HCT116 (cell line): ENCODE results near the gene SCP2. TPM values are rescaled to one million over a fixed set of nuclear protein-coding genes. Genes with fewer than 3 reads are reported as not detected.

Experiments
- ATAC-seq: fragments of 200-7000 bp; cut with Tn5 transposase; 2 replicates; pipeline ENCODE4 v1.9.1; 2020; ENCODE audit warnings: mild to moderate bottlenecking, moderate library complexity
- BruUV-seq: library from RNA; stranded (reverse); fragments of 400-500 nt; replicated peaks from 2 replicates; lab custom pipeline; 2021; lab: Mats Ljungman, UMichigan
- CTCF ChIA-PET: fragments of 300-600 bp; sonication (Branson Sonifier 250); formaldehyde crosslinking; loops from one replicate; lab custom pipeline; 2021; ENCODE audit warnings: antibody characterized with exemption; lab: Charles Lee
- POLR2A ChIA-PET: fragments of 300-600, 350-600 bp; sonication (Branson Sonifier 250); formaldehyde crosslinking; loops from one replicate; lab custom pipeline; 2021; ENCODE audit warnings: antibody characterized with exemption; lab: Charles Lee
- RAD21 ChIA-PET, 2 experiments: fragments of 300-600 bp; sonication (Branson Sonifier 250); formaldehyde crosslinking; loops; one replicate each; lab custom pipeline; 2023; ENCODE audit warnings: low total read pairs in 2 of 2; ENCODE audit not compliant: uncharacterized antibody in 2 of 2, unreplicated experiment in 2 of 2, low non-redundant PET in 1 of 2; lab: Charles Lee
- DNase-seq: peaks from one replicate; pipeline ENCODE4 v3.0.0-alpha.2; 2010; ENCODE audit warnings: low read depth, low spot score
- H2AFZ ChIP-seq: fragments of 200-600 bp; shearing (Covaris generic), sonication (generic); 2 replicates; pipeline ENCODE4 v1.6.1; 2017; ENCODE audit warnings: low read depth, mixed run types, mixed read lengths, antibody characterized with exemption, low read length; ENCODE audit not compliant: poor library complexity, severe bottlenecking
- H3K27ac ChIP-seq: 2 replicates; pipeline ENCODE4 v1.5.1; 2012; ENCODE audit warnings: low read depth, low read length
- H3K27me3 ChIP-seq: fragments of 200-600 bp; sonication (generic); 2 replicates; pipeline ENCODE4 v1.6.1; 2016; ENCODE audit warnings: mixed run types, low read length, mixed read lengths; ENCODE audit not compliant: insufficient read depth
- H3K36me3 ChIP-seq, 2 experiments: fragments of 200-500 bp in 1 of 2; fragments of 200-600 bp in 1 of 2; sonication (Bioruptor generic) in 1 of 2; sonication (generic) in 1 of 2; 2 replicates each; pipeline versions ENCODE4 v1.5.1 to v1.6.1; 2014 to 2016; ENCODE audit warnings: low read length in 2 of 2, inconsistent platforms in 1 of 2, mixed read lengths in 1 of 2, mixed run types in 1 of 2; ENCODE audit not compliant: insufficient read depth in 2 of 2, control insufficient read depth in 1 of 2
- H3K4me1 ChIP-seq, 2 experiments: fragments of 200-600 bp in 1 of 2; sonication (generic) in 1 of 2; 2 replicates each; pipeline versions ENCODE4 v1.5.1 to v1.6.1; 2012 to 2017; ENCODE audit warnings: low read length in 2 of 2, inconsistent platforms in 1 of 2, mild to moderate bottlenecking in 1 of 2, mixed read lengths in 1 of 2, mixed run types in 1 of 2, moderate library complexity in 1 of 2; ENCODE audit not compliant: insufficient read depth in 2 of 2, control insufficient read depth in 1 of 2
- H3K4me2 ChIP-seq: fragments of 200-600 bp; sonication (generic); 2 replicates; pipeline ENCODE4 v1.6.1; 2017; ENCODE audit warnings: mixed run types, low read length, mixed read lengths
- H3K4me3 ChIP-seq, 2 experiments: fragments of 200-600 bp in 1 of 2; sonication (generic) in 1 of 2; replicated peaks in 1 of 2; 2 replicates each; pipeline ENCODE4 v1.5.1; 2011 to 2016; ENCODE audit warnings: low read length in 2 of 2, control low read depth in 1 of 2, low read depth in 1 of 2, mild to moderate bottlenecking in 1 of 2, mixed read lengths in 1 of 2, mixed run types in 1 of 2
- H3K79me2 ChIP-seq: fragments of 200-600 bp; sonication (generic); 2 replicates; pipeline ENCODE4 v1.6.1; 2017; ENCODE audit warnings: mild to moderate bottlenecking, mixed run types, low read length, moderate library complexity, mixed read lengths; ENCODE audit not compliant: insufficient read depth
- H3K9ac ChIP-seq: fragments of 200-600 bp; sonication (generic); 2 replicates; pipeline ENCODE4 v1.6.1; 2016; ENCODE audit warnings: low read length, mixed read lengths
- H3K9me2 ChIP-seq: fragments of 200-600 bp; sonication (generic), shearing (Covaris generic); 2 replicates; pipeline ENCODE4 v1.6.1; 2017; ENCODE audit warnings: mixed run types, mild to moderate bottlenecking, moderate library complexity; ENCODE audit not compliant: insufficient read depth
- H3K9me3 ChIP-seq, 2 experiments: fragments of 200-500 bp in 1 of 2; fragments of 200-600 bp in 1 of 2; sonication (Bioruptor generic) in 1 of 2; sonication (generic) in 1 of 2; 2 replicates each; pipeline ENCODE4 v1.6.1; 2014 to 2017; ENCODE audit warnings: low read length in 2 of 2, mixed read lengths in 2 of 2, inconsistent platforms in 1 of 2, low read depth in 1 of 2, mild to moderate bottlenecking in 1 of 2, mixed run types in 1 of 2, moderate library complexity in 1 of 2; ENCODE audit not compliant: control insufficient read depth in 1 of 2, insufficient read depth in 1 of 2
- H4K20me1 ChIP-seq: fragments of 200-600 bp; sonication (generic), shearing (Covaris generic); 2 replicates; pipeline ENCODE4 v1.6.1; 2017; ENCODE audit warnings: mixed run types, mild to moderate bottlenecking, moderate library complexity; ENCODE audit not compliant: insufficient read depth
- CBX3 ChIP-seq: IDR thresholded peaks from 2 replicates; pipeline ENCODE4 v1.6.1; 2012; ENCODE audit warnings: low read depth
- EZH2 ChIP-seq: fragments of 200-600 bp; sonication (generic); IDR thresholded peaks from 2 replicates; pipeline ENCODE4 v1.6.1; 2017; ENCODE audit warnings: antibody characterized with exemption, mixed run types
- EZH2phosphoT487 ChIP-seq: fragments of 200-600 bp; IDR thresholded peaks from 2 replicates; pipeline ENCODE4 v1.6.1; 2018; ENCODE audit warnings: antibody characterized with exemption, borderline replicate concordance
- POLR2A ChIP-seq: IDR thresholded peaks from 2 replicates; pipeline ENCODE4 v1.7.0; 2011; ENCODE audit warnings: borderline replicate concordance; ENCODE audit not compliant: insufficient read depth, insufficient read length; ENCODE audit errors: extremely low read depth
- REST ChIP-seq: IDR thresholded peaks from 2 replicates; pipeline ENCODE4 v1.6.1; 2012; ENCODE audit warnings: low read depth
- SIN3A ChIP-seq: IDR thresholded peaks from 2 replicates; pipeline ENCODE4 v1.6.1; 2012; ENCODE audit warnings: low read depth
- ZNF274 ChIP-seq: fragments of 200-500 bp; sonication (Bioruptor generic); IDR thresholded peaks from 2 replicates; pipeline ENCODE4 v1.6.1; 2014; ENCODE audit warnings: mild to moderate bottlenecking, low read depth, low read length, inconsistent platforms
- intact Hi-C: fragments of 100-400 bp; cut with micrococcal nuclease; formaldehyde crosslinking; loops from 2 replicates; pipeline ENCODE4 v1.10.0; 2022
- total RNA-seq: library from RNA; stranded (reverse); gene quantifications from one replicate; pipeline ENCODE4 v1.2.1, GENCODE V29; 2021; ENCODE audit not compliant: unreplicated experiment
- TF ChIP-seq, protein P1 (sequence below): IDR thresholded peaks from 2 replicates; pipeline ENCODE4 v1.6.1; 2011; ENCODE audit warnings: mild to moderate bottlenecking, low read length, moderate library complexity; ENCODE audit not compliant: insufficient replicate concordance; ENCODE audit errors: extremely low read depth
- TF ChIP-seq, protein P2 (sequence below): IDR thresholded peaks from 2 replicates; pipeline ENCODE4 v1.6.1; 2012

The SCP2 gene
- total RNA-seq, 1 experiment from 2014 or later = 62.0 TPM

DNA sequence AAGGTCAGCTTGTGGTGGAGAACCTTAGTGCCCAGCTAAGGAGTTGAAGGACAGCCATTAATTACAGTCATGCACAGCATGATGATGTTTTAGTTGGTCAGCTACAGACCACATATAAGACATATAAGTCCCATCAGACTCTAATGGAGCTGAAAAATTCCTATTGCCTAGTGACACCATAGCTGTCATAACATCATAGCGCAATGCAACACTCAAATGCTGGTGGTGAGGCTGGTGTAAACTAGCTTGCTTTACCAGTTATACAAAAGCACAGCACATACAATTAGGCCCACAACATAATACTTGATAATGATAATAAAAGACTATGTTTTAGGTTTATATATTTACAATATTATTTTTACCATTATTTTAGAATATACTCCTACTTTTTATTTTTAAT lies 9.5 kb upstream of the SCP2 start:
- Histone ChIP-seq H4K20me1 (no peaks in the 10 kb centered on the region), H3K36me3 (no peaks in the 10 kb centered on the region), H3K27me3 (no peaks in the 10 kb centered on the region), H3K27ac (no peak overlapping the region), H3K9me3 (no peaks in the 10 kb centered on the region), H3K4me3 (no peak overlapping the region), H3K9ac (no peak overlapping the region), H3K4me2 (no peak overlapping the region), H2AFZ (no peak overlapping the region), H3K9me2 (no peaks in the 10 kb centered on the region), H3K79me2 (no peaks in the 10 kb centered on the region), H3K4me1 (peaks cover 5 to 28% of the 10 kb centered on the region in 2 experiments; a peak in 3 of 4 replicates)
- intact Hi-C loops = no loop called here
- CTCF ChIA-PET = interaction anchor here (0.7 kb wide), 1 partner anchor 11 kb away, joined by 3 read pairs; no protein-coding TSS in a partner anchor
- POLR2A ChIA-PET = no interaction called here
- ATAC-seq (no peak), DNase-seq (no peak)
- TF ChIP-seq, protein P1, sequence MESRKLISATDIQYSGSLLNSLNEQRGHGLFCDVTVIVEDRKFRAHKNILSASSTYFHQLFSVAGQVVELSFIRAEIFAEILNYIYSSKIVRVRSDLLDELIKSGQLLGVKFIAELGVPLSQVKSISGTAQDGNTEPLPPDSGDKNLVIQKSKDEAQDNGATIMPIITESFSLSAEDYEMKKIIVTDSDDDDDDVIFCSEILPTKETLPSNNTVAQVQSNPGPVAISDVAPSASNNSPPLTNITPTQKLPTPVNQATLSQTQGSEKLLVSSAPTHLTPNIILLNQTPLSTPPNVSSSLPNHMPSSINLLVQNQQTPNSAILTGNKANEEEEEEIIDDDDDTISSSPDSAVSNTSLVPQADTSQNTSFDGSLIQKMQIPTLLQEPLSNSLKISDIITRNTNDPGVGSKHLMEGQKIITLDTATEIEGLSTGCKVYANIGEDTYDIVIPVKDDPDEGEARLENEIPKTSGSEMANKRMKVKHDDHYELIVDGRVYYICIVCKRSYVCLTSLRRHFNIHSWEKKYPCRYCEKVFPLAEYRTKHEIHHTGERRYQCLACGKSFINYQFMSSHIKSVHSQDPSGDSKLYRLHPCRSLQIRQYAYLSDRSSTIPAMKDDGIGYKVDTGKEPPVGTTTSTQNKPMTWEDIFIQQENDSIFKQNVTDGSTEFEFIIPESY = no peak
- TF ChIP-seq CBX3 = no peak
- no peak for TF ChIP-seq REST
- no peak for TF ChIP-seq ZNF274
- TF ChIP-seq, protein P2, sequence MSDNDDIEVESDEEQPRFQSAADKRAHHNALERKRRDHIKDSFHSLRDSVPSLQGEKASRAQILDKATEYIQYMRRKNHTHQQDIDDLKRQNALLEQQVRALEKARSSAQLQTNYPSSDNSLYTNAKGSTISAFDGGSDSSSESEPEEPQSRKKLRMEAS = no peak
- no peak for TF ChIP-seq POLR2A
- TF ChIP-seq EZH2phosphoT487 = no peak
- TF ChIP-seq EZH2 = no peak
- TF ChIP-seq SIN3A = no peak
- RAD21 ChIA-PET = no interaction called here
- no TSS peak for BruUV-seq
